Fibroblast of skin of right quadriceps (primary cell): ENCODE results near the gene NMNAT2.

ENCODE experiments used
- DNase-seq: peaks from one replicate; pipeline ENCODE4 v3.0.0-alpha.2; 2013

Gene NMNAT2

DNA sequence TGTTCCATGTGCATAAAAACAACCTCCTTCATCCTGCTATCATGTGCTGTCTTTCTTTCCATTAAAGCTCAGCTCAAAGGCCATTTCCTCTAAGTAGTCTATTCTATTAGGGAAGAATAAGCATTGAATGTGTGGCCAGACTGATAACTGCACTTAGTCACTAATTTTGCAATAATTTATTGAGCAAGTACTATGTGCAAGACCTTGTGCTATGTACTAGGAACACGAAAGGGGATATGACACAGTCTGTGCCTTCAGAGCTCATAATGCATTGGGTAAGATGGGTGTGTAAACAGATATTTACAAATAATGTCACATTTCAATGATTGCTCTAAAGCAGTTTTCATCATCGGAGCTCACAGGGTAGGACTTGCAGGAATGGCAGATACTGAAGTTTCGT, 54.2 kb downstream of the NMNAT2 start:
- DNase-seq = no peak

DNA sequence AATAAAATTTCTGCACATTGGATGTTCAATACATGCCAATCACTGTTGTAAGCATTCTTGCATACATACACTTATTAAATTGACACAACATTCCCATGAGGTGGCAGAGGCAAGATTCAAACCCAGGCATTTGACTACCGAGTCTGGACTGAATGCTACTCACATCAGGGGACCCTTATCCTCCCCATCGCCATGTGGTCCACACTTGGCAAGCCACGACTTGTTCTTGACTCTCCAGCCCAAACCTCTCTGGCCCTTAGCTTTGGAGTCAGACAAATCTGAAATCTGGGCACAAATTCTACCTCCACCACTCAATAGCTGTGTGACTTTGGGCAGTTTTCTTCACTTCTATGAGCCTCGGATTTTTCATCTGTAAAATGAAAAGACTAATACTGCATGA, 57.1 kb downstream of the NMNAT2 start:
- no peak for DNase-seq

DNA sequence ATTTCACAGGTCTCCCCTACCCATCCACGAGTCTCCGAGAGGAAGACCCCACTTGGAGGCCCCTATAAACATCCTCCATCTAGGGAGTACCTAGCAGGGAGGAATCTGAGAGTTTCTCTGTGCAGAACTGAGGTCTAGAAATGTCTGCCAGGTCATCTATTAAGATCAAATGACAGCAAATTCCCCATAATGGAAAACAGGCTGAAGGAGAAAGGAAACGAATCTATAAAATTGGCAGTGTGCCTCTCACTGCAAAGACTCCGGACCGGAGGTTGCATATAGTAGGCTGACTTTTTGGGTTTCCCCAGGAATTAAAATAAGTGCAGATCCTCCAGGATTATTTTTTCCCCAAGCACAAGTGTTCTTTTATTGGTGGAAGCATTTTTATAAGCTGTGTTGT, 57.7 kb downstream of the NMNAT2 start:
- DNase-seq = no peak

DNA sequence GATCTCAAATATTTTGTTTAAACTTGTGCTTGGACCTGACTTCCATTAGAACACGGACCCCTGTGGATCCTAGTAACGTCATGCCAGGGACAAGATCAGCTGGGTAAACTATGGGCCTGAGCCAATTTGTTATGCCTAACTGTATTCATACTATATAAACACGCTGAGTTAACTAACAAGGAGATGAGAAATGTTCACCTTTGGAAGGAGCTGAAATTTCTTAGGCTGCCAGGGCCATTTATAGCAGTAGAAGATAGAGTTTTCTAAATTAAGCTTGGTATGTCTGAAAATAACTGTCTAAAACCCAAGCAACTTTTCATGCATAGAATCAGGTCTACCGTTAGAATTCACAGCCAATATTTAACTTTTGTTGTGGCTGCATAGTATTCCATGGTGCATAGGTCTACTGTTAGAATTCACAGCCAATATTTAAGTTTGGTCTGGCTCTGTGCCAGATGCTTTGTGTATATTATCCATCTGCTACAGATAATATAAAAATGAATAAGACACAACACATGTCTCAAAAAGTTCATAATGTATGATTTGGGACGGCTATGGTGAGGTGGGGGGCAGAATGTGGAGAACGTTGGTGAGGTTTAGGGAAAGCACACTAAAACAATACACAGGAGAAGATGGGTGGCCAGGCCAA, 61.5 kb downstream of the NMNAT2 start:
- no peak for DNase-seq

GRCh38 chr1:183355797-183356196, 62.4 kb downstream of the NMNAT2 start:
- no peak for DNase-seq

DNA sequence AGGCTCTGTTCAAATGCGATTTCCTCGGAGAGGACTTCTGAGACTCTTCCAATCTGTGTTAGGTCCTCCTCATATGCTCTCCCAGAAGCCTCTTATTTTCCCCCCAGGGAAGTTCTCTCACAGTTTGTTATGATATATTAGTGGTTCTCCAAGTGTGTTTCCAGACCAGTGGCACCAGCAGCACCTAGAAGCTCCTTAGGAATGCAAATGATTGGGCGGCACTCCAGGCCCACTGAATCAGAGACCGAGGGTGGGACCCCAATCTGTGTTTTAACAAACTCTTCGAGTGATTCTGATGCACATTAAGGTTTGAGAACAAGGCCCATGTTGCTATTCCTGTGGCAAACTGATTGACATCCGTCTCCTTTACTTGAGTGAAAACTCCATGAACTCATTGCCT, 63.0 kb downstream of the NMNAT2 start:
- no peak for DNase-seq

- no peak for DNase-seq
Measured at GRCh38 chr1:183353597-183353996, 64.6 kb downstream of the NMNAT2 start.

- peak; percentile 36 for DNase-seq
Measured at GRCh38 chr1:183349201-183349711, 68.9 kb downstream of the NMNAT2 start.

GRCh38 chr1:183346276-183346732, 71.9 kb downstream of the NMNAT2 start:
- DNase-seq = no peak

GRCh38 chr1:183339556-183340167, 78.5 kb downstream of the NMNAT2 start:
- DNase-seq = no peak

GRCh38 chr1:183331091-183331742, 87.0 kb downstream of the NMNAT2 start:
- DNase-seq = no peak

DNA sequence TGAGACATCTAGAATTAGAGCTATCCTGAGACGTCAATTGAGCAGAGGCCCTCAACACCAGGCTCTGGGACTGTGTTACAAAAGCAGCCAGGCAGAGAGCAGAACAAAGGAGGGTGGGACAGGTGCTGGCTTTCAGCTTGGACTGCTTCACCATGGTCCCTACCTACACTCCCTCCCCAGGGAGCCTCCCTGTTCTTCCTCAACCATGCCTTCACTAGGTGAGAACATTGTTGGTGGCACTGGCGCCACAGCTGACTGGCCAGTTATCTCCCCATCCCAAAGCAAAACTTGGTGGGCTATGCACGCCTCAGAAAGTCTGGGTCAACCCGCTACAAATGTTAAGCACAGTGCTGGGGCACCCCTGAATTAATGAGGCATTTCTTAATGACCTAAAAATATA, 87.8 kb downstream of the NMNAT2 start:
- DNase-seq = no peak

- no peak for DNase-seq
Measured at GRCh38 chr1:183328371-183328770, 89.8 kb downstream of the NMNAT2 start.

GRCh38 chr1:183327434-183328290, 90.5 kb downstream of the NMNAT2 start:
- no peak for DNase-seq

- no peak for DNase-seq
Measured at GRCh38 chr1:183323849-183324683, 94.1 kb downstream of the NMNAT2 start.

- DNase-seq = no peak
Measured at GRCh38 chr1:183319606-183320005, 98.6 kb downstream of the NMNAT2 start.

- no peak for DNase-seq
Measured at GRCh38 chr1:183319051-183319450, 99.1 kb downstream of the NMNAT2 start.

DNA sequence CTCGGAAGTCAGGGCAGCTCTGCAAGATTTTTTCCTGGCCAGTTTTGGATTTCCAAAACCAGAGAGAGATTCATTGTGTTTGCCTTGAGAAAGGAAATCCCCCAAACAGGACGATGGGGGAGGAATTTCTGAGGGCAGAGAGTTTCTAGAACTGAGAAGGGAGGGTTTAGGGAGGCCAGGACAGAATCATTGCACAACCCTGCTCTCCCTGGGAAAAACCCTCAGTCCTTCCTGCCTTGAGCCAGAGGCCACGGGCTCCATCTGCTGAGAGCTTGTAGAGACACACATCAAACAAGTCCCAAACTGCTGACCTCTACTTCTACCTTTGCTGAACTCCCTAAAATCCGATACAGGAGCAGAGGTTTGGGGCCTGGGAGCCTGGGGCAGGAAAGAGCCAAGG, 99.7 kb downstream of the NMNAT2 start:
- DNase-seq = peak; percentile 85

- no peak for DNase-seq
Measured at GRCh38 chr1:183315991-183316758, 102.0 kb downstream of the NMNAT2 start.

DNA sequence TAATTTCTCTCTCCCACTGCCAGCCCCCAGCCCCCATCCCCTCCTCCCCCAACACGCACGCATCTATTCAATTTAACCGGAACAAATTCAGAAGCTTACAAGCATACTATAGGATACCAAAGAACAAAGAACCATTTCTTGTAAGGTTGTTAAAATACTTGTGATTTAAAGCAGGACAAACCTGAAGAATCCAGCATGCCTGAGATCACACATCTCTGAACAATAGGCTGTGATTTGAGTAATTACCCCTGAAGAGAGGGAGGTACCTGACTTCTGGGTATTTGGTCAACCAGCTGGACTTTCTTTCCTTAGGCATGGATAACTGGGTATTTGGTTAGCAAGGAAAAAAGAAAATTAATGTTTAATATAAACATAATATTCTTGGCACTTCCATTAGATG, 105.1 kb downstream of the NMNAT2 start:
- DNase-seq = no peak

DNA sequence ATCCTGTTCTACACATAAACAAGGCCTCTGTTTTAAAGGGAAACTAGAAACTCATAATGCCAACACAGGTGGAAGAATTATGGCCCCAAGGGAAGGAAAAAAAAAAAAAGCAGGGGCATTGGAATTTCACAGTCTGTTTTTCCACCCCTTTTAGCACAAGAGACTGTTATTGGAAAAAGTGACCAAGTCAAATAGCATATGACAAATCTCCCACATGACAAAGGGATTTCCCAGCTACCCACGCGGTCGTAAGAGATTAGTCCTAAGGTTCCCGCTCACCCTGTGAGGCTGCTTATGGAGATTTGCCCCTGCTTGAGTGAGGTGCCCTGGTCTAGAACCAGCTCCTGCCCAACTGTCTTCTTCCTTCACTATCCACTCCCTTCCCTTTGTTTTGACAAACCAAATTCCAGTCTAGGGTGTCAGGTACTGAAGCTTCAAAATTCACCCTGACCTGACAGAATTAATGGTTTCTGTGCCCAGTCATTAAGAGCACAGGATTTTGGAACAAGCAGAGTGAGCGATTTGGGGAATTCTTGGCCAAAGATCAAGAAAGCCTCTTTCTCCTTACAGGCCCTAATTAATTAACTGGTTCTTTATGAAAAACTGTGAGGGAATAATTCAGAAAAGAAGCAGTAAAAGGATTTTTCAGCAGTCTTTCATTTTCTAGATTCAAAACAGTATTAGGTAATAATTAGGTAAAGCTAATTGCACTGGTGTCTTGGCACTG, 107.3 kb downstream of the NMNAT2 start:
- no peak for DNase-seq
